GM18526 (cell line): ENCODE data around the gene MAB21L4.

Source experiments
- POLR2A ChIP-seq: IDR thresholded peaks from 3 replicates; pipeline ENCODE4 v1.6.1; 2011; ENCODE audit not compliant: insufficient read length; ENCODE audit errors: extremely low read depth

Gene MAB21L4

DNA sequence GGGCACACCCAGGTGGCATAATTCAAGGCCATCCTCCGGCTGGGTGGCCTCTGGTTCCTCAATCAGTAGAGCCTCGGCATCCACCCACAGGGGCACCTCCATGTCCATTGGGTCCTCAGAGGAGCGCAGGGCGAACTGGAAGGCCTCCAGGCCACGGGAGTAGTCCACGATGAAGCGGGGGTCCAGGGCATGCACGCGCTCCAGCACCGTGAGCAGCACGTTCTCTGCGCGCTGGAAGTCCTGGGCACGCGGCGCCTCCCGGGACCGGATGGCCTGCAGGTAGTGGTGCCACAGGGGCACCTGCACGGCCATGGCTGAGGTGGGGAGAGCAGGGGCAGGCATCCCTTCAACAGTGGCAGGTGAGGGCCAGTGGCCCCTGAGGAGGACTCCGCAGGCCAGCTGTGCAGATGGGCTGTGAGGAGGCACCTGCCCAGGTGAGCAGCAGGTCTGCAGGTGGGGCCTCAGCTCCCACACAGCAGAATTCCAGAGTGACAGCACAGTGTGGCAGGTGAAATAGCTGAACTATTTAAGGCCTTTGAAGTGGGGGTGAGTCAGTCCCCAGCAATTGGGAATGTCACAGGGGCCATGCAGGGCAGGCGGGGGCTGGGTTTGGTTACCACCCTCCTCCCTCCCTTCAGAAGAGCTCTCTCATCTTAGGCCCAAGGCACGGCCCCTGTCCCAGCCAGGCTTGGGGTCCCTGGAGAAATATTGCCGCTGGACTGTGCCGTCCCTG lies at the start of gene MAB21L4:
MAB21L4 (minus strand) TSS at position 501 of the 733 bp plus-strand sequence; CDS start at position 342, 159 bp downstream.
- no peak for TF ChIP-seq POLR2A

DNA sequence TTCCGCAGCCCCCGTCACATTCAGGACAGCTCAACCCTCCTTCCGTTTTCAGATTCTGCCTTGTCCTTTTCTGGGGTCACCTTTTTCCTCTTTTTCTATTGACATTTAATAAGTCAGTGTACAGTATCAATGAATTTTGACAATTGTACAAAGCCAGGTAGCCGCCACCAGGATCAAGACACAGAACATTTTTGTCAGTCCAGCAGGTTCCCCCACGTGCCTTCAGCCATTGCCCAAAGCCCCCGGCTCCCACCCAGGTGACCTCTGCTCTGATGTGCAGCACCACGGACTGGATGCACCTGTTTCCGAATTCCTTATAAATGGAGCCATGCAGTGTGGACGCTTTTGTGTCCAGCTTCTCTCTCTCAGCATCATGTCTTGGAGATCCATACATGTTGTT lies 40.1 kb upstream of the MAB21L4 start:
- TF ChIP-seq POLR2A = no peak

DNA sequence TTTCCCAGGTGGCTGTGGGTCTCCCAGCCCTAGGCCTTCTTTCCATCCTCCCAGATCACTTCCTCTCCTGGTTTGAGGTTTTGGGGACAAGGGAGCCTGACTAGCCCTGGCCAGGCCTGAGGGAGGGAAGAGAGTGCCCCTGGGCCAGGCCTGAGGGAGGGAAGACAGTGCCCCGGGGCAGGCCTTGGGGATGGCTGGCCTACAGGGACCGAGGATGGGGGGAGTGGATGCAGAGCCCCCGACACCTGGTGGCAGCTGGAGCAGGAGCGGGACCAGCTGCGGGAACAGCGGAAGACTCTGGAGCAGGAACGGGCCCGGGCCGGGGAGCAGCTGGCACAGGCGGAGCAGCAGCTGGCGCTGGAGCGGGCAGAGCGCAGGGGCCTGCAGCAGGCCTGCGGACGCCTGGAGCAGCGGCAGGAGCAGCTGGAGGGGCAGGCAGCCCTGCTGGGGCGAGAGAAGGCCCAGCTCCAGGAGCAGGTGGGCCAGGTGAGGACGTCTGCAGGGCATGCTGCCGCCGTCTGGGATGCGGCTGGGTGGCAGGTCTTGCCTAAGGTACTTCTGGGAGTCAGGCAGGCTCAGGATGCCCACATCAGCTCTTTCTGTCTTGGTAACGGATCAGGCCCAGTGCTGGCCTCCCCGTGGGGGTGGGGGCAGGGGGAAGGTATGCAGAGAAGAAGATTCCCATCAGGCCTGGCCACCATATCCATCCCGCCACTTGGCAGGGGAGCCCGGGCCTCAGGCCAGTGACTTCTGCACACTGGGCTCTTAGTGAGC lies 39.3 kb upstream of the MAB21L4 start:
- TF ChIP-seq POLR2A = no peak

DNA sequence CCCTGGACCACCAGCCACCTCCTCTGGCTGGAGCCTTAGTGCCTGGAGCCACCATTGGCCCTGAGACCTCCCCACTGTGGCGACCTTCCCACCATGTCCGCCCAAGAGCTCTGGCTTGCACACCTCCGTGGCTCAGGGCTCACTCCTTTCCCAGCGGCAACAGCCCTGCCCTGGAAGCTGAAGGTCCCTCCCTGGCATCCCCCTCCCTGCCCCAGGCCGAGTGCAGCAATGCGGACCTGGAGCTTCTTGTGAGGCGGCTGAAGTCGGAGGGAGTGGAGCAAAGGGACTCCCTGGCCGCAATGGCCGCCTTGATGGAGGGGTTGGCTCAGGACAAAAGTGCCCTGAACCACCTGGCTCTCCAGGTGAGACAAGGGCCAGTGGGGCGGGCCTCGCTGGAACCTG lies 38.7 kb upstream of the MAB21L4 start:
- TF ChIP-seq POLR2A = no peak

DNA sequence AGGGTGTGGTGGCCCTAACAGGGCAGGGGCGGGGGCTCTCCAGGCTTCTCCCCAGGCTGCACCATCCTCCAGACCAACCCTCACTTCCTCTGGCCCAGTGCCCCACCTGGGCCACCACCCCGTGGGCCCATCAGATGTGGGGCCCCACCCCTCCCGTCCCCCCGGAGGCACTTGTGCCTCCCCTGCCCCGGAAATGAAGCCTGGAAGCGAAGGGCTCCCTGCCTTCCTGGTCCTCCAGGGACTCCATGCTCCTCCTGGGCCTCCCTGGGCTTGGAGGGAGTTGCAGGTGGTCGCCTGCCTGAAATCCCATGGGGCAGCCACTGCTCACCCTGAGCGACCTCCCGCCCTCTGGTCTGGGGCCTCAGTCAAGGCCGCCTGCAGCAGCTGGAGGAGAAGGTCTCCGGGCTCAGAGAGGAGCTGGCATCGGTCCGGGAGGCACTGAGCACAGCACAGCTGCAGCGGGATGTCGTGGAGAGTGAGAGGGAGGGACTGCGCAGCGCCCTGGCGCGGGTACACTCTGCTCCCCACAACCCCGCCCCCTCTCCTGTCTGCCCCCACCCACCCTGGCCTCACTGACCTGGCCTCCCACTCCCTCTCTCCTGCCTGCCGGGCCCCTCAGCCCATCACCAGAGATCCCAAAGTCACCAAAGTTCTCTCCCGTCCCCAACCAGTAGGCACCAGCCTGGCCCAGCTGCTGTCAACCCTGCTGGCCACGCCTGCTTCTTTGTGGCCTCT lies 38.2 kb upstream of the MAB21L4 start:
- TF ChIP-seq POLR2A = no peak

DNA sequence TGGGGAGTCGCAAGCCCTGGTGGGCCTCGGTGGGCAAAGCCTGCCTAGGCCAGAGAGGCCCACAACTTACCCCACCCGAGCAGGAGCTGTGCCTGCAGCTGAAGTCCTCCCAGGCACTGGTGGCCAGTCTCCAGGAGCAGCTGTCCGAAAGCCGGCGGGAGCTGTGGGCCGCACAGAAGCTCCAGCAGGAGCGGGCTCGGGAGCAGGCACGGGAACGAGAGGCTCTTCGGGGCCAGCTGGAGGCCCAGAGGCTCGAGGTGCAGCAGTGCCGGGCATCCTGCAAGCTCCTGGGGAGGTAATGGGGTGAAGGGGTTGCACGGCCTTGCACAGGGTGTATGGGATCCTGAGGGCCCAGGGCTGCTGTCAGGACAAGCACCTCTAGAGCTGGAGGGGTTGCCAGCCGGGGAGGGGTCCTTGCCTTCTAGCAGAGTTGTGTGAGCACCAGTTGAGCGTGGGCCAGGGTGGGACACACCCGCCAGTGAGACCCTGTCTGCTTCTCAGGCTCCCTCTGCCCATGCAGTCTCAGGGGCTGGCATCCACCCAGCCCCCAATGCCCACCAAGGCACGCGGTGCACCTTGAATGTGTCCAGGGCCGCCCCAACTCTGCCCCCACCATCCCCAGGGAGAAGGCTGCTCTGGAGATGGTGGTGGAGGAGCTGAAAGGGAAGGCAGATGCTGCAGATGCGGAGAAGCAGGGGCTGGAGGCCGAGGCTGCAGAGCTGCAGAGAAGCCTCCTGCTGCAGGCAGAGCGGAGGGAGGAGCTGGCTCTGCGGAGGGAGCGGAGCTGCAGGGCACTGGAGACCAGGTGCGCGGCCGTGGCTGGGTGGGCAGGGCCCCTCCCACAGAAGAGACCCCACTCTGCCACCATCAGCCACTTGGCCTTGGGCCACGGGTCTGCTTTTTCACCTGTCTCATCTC lies 37.4 kb upstream of the MAB21L4 start:
- TF ChIP-seq POLR2A = no peak

DNA sequence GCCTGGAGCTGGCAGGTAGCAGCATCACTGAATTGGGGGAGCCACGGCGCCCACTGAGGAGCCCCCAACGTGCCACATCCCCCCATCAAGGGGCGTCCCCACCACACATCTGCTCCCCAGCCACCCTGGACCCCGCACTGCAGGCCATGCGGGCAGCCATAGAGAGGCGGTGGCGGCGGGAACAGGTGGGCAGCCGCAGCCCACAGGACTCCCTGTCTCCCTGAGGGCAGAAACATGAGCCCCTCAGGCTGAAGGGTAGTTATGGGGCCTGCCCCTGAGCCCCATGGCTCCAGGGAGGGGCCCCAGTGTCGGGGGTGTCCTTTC lies 36.7 kb upstream of the MAB21L4 start:
- no peak for TF ChIP-seq POLR2A

DNA sequence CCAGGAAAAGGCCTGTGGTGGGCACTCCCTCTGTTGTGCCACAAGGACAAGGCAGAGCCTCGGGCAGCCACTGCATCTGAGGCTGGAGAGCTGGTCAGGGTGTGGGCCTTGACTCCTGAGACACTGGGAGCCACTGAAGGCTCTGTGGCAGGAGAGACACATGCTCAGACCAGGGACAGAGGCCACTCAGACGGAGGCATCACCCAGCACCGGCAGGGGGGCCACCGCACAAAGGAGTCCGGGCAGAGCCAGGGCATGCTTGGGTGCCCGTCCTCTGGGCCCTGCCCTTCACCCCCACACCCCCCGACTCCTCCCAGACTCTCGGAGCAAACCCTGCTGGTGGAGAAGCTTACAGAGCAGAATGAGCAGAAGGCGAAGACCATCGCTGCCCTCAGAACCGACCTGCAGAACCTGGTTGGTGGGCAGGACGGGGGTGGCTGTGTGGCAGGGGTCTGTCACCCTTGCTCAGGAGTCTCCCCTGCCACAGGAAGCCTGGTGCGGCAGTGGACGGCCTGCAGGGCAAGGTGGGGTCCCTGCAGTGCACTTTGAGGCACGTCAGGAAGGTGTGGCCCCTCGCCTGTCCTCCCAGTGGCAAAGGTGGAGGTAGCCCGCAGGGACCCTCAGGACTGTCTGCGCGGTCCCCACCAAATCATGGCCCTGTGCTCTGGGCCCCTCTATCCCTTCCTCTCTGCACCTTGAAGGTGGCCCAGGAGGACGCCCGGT lies 36.2 kb upstream of the MAB21L4 start:
- TF ChIP-seq POLR2A = no peak

DNA sequence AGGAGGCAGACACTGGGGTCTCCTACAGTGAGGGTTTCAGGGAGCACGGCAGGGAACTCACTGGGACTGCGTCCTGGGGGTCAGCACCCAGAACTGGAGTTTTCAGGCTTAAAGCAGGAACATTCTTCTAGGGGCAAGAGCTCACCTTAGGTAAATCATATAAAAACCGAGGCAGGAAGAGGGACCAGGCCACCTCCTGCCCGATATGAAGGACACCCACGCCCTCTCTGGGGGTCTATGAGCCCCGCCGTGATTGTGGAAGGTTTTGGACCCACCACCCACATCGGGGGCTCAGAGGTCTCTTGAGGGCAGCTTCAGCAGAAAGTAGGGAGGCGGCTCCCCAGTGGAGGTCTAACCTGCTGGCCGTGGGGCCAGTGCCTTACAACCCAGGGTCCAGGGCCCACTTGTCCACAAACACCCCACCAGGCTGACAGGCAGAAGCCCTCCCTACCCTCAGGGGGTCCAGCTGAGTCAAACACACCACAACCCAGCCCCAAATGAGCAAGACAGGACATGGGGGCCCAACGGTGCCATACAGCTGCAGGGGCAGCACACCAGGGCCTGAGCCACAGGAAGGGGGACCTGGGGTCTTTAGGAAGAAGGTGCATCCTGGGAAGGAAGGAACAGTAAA lies 35.5 kb upstream of the MAB21L4 start:
- no peak for TF ChIP-seq POLR2A

DNA sequence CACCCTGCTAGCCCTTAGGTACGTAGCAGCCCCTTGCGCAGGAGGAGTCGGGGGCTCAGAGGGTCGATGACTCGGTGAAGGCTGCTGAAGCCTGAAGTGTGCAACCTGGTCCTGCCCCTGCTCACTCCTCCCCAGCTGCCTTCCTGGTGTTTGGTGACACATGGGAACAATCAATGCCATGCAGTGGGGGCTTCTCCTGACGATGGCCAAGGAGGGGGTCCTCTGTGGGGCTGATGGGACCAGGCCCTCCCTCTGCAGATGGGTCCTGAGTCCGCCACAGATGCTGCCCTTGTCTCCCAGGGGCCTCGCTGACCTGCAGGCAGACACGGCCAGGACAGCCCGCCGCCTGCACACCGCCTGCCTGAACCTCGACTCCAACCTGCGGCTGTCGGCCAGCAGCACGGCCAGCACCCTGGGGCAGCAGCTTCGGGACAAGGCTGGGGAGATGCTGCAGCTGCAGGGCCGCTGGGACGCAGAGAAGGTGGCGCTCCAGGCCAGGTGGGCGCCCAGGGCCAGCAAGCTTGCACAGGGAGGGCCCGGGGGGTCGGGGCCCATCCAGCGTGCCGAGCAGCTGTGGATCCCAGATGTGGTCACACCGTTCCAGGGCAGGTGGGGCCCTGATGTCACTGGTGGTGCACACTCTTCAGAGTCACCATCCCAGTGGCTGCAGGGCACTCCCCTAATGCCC lies 34.8 kb upstream of the MAB21L4 start:
- TF ChIP-seq POLR2A = no peak

DNA sequence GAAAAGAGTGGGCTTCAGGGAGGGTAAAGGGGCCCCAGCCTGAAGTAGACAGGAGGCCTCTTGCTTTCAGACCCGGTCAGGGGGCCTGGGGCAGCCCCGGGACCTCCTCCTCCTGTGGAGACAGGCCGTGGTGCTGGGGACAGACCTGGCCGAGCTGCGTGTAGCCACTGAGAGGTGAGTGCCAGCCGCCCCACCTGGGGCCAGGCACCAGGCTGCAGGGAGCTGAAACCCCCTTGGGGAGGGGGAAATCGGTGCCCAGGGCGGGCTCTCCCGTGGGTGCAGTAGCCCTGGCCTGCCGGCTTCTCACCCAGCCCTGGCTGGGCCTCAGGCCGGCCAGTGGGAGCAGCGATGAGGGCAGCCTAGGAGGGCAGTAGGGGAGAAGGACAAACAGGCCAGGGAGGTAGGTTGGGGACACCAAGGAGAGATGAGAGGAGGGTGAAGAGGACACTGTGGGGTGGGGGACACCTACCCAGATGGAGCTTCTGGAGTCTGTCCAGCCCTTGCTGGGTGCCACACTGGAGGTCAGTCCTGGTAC lies 34.2 kb upstream of the MAB21L4 start:
- no peak for TF ChIP-seq POLR2A

DNA sequence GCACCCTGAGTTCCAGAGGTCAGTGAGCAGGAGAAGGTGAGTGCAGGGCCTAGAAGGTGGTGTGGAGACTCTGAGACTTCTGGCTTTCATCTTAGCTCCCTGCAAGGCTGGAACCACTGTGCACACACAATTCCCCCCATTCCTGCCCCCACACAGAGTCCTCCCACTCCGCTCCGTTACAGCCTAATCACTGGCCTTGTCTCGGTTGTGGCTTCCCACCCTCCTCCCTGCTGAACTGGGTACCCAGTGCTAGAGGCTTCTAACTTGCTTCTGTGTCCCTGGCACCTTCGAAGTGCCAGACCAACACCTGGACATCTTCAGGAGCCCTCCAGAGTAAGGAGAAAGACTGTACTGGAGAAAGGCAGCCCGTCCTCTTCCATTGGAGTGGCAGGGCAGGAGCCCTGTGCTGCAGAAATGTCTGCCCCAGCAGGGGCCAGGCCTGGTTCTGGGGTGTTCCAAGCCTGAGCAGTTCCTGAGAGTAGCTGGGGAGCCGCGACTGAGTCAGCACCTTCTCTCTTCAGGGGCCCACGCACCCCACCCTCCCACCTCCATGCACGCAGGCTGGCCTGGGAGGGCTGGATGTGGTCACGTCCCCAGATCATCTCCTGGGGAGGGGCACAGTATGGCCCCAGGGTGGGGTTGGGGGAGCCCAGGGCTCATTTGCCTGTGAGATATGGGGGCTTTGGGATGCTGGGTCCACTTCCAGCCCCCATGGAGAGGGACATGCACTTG lies 33.6 kb upstream of the MAB21L4 start:
- TF ChIP-seq POLR2A = no peak

DNA sequence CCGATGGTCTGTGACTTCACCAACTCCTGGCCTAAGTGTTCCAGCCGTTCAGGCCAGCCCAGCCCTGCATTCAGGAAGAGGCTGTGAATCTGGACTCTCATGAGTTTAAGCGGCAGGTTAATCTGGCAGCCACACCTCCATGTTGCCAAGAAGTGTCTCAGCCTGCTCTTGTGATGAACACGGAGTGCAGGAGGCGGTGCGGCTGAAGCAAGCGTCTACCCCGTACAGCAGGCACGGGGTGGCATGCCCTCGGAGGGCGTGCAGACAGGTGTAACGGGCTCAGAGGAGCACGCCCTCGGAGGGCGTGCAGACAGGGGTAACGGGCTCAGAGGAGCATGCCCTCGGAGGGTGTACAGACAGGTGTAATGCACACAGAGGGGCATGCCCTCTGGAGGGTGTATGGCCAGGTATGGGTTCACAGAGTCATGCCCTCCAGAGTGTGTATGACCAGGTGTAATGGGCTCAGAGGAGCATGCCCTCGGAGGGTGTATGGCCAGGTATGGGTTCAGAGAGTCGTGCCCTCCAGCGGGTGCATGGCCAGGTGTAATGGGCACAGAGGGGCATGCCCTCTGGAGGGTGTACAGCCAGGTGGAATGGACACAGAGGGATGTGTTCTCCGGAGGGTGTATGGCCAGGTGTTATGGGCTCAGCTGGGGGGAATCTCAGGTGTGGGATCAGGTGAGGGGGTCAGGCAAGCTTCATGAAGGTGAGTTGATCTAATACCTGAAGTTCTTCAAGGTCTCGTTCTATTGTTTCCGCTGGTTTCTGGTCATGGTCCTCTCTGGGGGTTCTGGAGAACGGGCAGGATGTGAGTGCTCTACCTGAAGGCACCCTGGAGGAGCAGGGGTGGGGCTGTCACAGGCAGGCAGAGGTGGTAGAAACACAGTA lies 32.8 kb upstream of the MAB21L4 start:
- no peak for TF ChIP-seq POLR2A
